ENCODE results near the gene ATG4B. TPM values are rescaled to one million over a fixed set of nuclear protein-coding genes. Genes with fewer than 3 reads are reported as not detected.

Gene ATG4B
- total and polyA plus RNA-seq, 10 donors: 31.1 to 114 (median 87.7) TPM

DNA sequence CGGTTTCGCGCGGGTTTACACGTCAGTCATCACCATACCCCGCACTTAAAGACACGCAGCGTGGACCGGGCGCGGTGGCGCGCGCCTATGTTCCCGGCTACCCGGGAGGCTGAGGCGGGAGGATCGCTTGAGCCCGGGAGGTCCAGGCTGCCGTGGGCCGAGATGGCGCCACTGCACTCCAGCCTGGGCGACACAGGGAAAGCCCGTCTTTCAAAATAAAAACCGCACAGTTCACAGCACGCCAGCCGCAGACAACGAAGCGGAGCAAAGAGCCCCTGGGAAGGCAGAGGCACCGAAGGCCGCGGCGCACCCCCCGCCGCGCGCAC, 48.8 kb downstream of the ATG4B start:
- TF ChIP-seq POLR2AphosphoS5 (IDR thresholded peaks at IDR 0.05) (no peak), POLR2A (IDR thresholded peaks at IDR 0.05) (no peak)
- TF ChIP-seq, protein P1, sequence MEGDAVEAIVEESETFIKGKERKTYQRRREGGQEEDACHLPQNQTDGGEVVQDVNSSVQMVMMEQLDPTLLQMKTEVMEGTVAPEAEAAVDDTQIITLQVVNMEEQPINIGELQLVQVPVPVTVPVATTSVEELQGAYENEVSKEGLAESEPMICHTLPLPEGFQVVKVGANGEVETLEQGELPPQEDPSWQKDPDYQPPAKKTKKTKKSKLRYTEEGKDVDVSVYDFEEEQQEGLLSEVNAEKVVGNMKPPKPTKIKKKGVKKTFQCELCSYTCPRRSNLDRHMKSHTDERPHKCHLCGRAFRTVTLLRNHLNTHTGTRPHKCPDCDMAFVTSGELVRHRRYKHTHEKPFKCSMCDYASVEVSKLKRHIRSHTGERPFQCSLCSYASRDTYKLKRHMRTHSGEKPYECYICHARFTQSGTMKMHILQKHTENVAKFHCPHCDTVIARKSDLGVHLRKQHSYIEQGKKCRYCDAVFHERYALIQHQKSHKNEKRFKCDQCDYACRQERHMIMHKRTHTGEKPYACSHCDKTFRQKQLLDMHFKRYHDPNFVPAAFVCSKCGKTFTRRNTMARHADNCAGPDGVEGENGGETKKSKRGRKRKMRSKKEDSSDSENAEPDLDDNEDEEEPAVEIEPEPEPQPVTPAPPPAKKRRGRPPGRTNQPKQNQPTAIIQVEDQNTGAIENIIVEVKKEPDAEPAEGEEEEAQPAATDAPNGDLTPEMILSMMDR (IDR thresholded peaks at IDR 0.05 in 8 of 11, conservative IDR thresholded peaks at IDR 0.05 in 3 of 11): no peak
- H3K9me3 ChIP-seq: no peaks in the 10 kb centered on the region
- WGBS, 5 donors: 0 to 1% (median 1%) methylated on average over 28 to 37 of the region's 37 CpGs
- intact Hi-C loops (cut with DNase I; ENCODE audit: low total_unique reads): no loop called here
- H3K27ac ChIP-seq: peak overlapping the region; percentile 92 to 96 (median 94)
- no peaks in the 10 kb centered on the region for H3K27me3 ChIP-seq (replicated peaks in 1 of 7)
- peaks cover 11 to 56% (median 35%) of the 10 kb centered on the region in 6 donors for H3K4me1 ChIP-seq
- H3K4me3 ChIP-seq: peak overlapping the region; percentile 81 to 100 (median 96)
- H3K36me3 ChIP-seq: peaks cover 0 to 59% (median 31%) of the 10 kb centered on the region in 6 donors
- no peak for DNase-seq

DNA sequence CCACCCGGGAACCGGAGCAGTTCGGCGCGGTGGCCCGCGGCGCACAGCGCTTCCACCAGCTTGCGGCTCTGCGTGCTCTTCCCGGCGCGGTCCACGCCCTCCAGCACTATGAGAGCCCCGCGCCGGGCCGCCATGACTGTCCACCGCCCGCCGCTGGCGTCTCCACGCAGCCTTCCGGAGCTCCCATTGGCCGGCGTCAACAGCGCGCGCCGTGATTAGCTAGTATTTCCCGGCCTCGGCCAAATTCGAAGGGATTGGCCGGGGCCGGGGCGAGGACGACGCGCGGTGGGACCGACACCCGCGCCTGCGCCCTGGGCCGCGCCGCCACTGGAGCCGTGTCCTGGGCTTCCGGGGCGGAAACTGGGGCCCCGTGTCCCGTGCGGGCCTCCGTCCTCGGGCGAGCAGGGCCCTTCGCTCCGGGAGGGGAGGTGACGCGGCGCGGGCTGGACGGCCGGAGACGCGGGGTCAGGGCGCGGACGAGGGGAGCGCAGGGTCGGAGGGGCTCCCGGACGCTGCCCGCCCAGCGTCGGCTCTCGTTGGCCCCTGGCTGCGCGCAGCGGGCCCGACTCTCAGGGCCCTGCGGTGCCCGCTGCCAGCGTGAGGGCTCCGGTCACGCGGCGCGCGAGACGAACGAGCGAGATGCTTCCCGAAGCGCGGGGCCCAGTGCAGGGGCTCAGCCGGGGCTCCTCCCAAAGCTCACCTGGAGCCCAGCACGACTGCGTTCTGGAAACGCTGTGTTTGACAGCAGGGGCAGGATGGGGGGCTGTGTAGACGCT, 49.3 kb downstream of the ATG4B start, which contains the start of gene DTYMK:
Gene DTYMK (minus strand): TSS at position 166 of the 776 bp plus-strand sequence. CDS start 32 bp downstream, at position 134.
- peak; percentile 24 to 57 (median 38) for TF ChIP-seq POLR2A (IDR thresholded peaks at IDR 0.05)
- TF ChIP-seq, protein P1 (IDR thresholded peaks at IDR 0.05 in 8 of 11, conservative IDR thresholded peaks at IDR 0.05 in 3 of 11): peak in 2 of 11 experiments; percentile 13 to 32
- peak; percentile 96 to 98 (median 96) for TF ChIP-seq POLR2AphosphoS5 (IDR thresholded peaks at IDR 0.05)
- no peaks in the 10 kb centered on the region for H3K9me3 ChIP-seq
- H3K4me1 ChIP-seq: peaks cover 11 to 59% (median 35%) of the 10 kb centered on the region in 6 donors
- 0 to 1% (median 0%) methylated on average over 37 to 102 of the region's 102 CpGs for WGBS, 5 donors
- H3K4me3 ChIP-seq: peak within 1 kb of the TSS; percentile 81 to 100 (median 96)
- H3K27me3 ChIP-seq (replicated peaks in 1 of 7): no peaks in the 10 kb centered on the region
- peaks cover 0 to 59% (median 31%) of the 10 kb centered on the region in 6 donors for H3K36me3 ChIP-seq
- peak; percentile 99 for DNase-seq
- H3K27ac ChIP-seq: peak within 1 kb of the TSS; percentile 92 to 96 (median 94)
- intact Hi-C loops (cut with DNase I; ENCODE audit: low total_unique reads): no loop called here

DNA sequence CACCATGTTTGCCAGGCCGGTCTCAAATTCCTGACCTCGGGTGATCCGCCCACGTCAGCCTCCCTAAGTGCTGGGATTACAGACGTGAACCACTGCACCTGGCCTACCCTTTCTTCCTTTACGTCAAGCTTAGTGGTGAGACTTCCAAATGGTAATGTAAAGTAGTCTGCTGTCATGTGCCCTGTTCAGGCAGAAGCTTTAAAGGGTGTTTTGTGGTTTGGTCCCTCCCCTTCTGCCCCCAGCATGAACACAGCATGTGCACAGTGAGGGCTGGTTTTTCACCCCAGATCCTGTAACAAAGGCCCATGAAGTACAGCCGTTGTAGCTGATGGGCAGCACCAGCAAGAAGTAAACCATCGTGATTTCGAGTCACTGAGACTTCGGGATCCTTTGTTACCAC, 51.8 kb downstream of the ATG4B start:
- H3K27ac ChIP-seq: no peak overlapping the region
- no peak overlapping the region for H3K4me3 ChIP-seq
- intact Hi-C loops (cut with DNase I; ENCODE audit: low total_unique reads): no loop called here
- no peaks in the 10 kb centered on the region for H3K27me3 ChIP-seq (replicated peaks in 1 of 7)
- H3K36me3 ChIP-seq: peaks cover 0 to 62% (median 33%) of the 10 kb centered on the region in 6 donors
- no peak for DNase-seq
- peaks cover 11 to 59% (median 35%) of the 10 kb centered on the region in 6 donors for H3K4me1 ChIP-seq
- WGBS, 5 donors: 79 to 94% (median 87%) methylated on average over 10 of the region's 10 CpGs
- no peaks in the 10 kb centered on the region for H3K9me3 ChIP-seq
- TF ChIP-seq POLR2A (IDR thresholded peaks at IDR 0.05) (no peak), POLR2AphosphoS5 (IDR thresholded peaks at IDR 0.05) (no peak)
- TF ChIP-seq, protein P1 (IDR thresholded peaks at IDR 0.05 in 8 of 11, conservative IDR thresholded peaks at IDR 0.05 in 3 of 11): no peak

DNA sequence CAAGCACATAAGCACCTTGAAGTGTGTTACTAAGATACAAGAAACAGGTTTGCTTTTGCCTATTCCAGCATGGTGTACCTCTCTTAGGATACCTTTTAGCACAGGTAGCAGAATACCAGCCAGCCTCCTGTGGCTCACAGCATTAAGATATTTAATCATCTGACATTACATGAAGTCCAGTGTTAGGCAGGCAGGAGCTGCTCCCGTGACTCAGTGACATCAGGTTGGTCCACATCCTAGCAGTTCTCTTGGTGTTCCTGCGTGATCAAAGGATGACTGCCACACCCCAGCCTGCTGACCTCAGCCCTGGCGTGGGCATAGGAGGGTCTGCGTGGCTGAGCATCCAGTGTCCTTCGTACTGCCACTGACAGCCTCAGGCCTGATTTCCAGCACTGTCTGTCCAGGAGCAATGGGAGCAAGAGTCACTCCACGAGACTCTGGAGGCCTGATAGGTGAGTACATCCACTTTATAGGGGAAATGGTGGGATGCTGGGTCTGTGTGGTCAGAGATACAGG, 52.8 kb downstream of the ATG4B start:
- Histone ChIP-seq H3K4me3 (no peak overlapping the region), H3K27me3 (replicated peaks in 1 of 7) (no peaks in the 10 kb centered on the region), H3K4me1 (peaks cover 11 to 55% (median 33%) of the 10 kb centered on the region in 6 donors), H3K27ac (no peak overlapping the region), H3K36me3 (peaks cover 0 to 65% (median 39%) of the 10 kb centered on the region in 6 donors), H3K9me3 (no peaks in the 10 kb centered on the region)
- intact Hi-C loops (cut with DNase I; ENCODE audit: low total_unique reads): no loop called here
- TF ChIP-seq POLR2A (IDR thresholded peaks at IDR 0.05) (no peak), POLR2AphosphoS5 (IDR thresholded peaks at IDR 0.05) (no peak)
- TF ChIP-seq, protein P1 (IDR thresholded peaks at IDR 0.05 in 8 of 11, conservative IDR thresholded peaks at IDR 0.05 in 3 of 11): no peak
- WGBS, 5 donors: 82 to 92% (median 85%) methylated on average over 6 of the region's 6 CpGs
- no peak for DNase-seq
